GM12864 (cell line): ENCODE results near the gene TP53BP2.

Experiments
- DNase-seq: peaks from one replicate; pipeline ENCODE4 v3.0.0-alpha.2; 2011; ENCODE audit warnings: low read depth
- H3K4me3 ChIP-seq: 2 replicates; pipeline ENCODE4 v1.5.1; 2011; ENCODE audit warnings: mild to moderate bottlenecking, low read depth, low read length, control low read depth
- CTCF ChIP-seq: IDR thresholded peaks from 2 replicates; pipeline ENCODE4 v1.5.1; 2011; ENCODE audit warnings: low read depth, mild to moderate bottlenecking, moderate library complexity, low read length, control low read depth, inconsistent platforms; ENCODE audit errors: missing control alignments

The TP53BP2 gene

GRCh38 chr1:223793716-223794115 is 52.0 kb downstream of the TP53BP2 start:
- no peak for DNase-seq
- H3K4me3 ChIP-seq, result no peak overlapping the region
- no peak for TF ChIP-seq CTCF

DNA sequence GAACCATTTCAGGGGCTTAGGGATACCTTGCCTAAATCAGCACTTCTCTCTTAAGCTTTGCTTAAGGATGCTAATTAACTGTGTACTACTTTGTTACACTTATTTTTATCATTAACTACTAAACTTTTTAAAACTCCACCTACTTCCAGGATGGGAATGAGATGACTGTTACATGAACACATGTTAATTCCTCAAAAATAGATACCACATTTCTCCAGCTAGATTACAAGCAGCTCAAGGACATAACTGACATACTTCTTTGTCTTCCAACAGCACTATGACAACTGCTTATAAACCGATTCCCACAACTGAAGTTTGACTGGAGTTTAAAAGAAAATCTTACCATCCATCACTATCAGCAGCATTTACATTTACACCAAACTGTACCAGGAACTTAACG is 53.7 kb downstream of the TP53BP2 start:
- DNase-seq, result no peak
- H3K4me3 ChIP-seq, result no peak overlapping the region
- TF ChIP-seq CTCF, result no peak

DNA sequence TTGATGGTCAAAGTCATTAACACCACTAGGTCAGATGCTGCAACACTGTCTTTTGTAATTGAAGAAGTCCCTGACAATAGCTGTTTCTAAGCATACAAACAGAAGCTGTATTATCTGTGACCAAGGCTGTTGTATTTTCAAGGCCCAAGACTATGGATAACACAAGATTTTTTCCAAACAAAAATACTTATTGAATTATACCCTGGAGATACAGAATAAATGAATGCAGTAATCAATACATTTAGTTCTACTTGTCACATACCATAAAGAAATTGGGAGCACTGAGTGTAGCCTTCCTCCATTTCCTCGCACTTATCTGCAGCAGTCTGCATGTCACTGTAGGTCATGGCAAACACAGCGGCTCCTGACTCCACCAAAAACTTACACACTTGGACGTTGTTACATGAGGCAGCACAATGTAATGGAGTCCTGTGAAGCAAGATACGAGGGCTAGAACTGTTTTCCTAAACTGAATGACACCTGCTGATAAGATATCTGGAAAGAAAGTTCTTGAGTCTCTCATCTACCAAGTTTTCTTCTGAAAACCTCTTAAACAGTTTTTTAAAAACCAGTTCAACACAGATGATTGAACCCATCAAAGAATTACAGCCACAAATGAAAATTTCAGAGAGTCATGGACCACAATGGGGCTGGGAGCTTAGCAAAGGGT is 56.9 kb downstream of the TP53BP2 start:
- no peak overlapping the region for H3K4me3 ChIP-seq
- TF ChIP-seq CTCF, result no peak
- DNase-seq, result no peak

GRCh38 chr1:223785808-223786207 is 59.9 kb downstream of the TP53BP2 start:
- no peak for DNase-seq
- H3K4me3 ChIP-seq, result no peak overlapping the region
- TF ChIP-seq CTCF, result no peak

GRCh38 chr1:223784541-223784940 is 61.2 kb downstream of the TP53BP2 start:
- DNase-seq, result no peak
- no peak for TF ChIP-seq CTCF

GRCh38 chr1:223783676-223784075 is 62.1 kb downstream of the TP53BP2 start:
- H3K4me3 ChIP-seq, result no peak overlapping the region
- no peak for TF ChIP-seq CTCF
- no peak for DNase-seq

More at GRCh38 chr1:223784541-223784940, 61.2 kb downstream of the TP53BP2 start:
- H3K4me3 ChIP-seq, result no peak overlapping the region

GRCh38 chr1:223780949-223781348 is 64.8 kb downstream of the TP53BP2 start:
- H3K4me3 ChIP-seq, result no peak overlapping the region
- TF ChIP-seq CTCF, result no peak

More at GRCh38 chr1:223780949-223781348, 64.8 kb downstream of the TP53BP2 start:
- DNase-seq, result no peak
